SKM-1 treated with dmso at 0.1 percent for 144 hours (cell line): ENCODE data around the gene BRCA1.
"Not testable (repeated sequence)": the region's sequence is repeated elsewhere in the genome, so short reads cannot be mapped to it uniquely, and the experiment has no call there.

Experiments used
- DNase-seq: peaks from one replicate; lab custom pipeline; 2025; ENCODE audit not compliant: unreplicated experiment; lab: John Stamatoyannopoulos, UW

BRCA1 gene

GRCh38 chr17:43006639-43007551, 118.3 kb downstream of the BRCA1 start, which contains the start of gene IFI35:
IFI35 (plus strand) TSS chr17:43006784; CDS start chr17:43006948, 164 bp downstream.
- peak; percentile 75 for DNase-seq

DNA sequence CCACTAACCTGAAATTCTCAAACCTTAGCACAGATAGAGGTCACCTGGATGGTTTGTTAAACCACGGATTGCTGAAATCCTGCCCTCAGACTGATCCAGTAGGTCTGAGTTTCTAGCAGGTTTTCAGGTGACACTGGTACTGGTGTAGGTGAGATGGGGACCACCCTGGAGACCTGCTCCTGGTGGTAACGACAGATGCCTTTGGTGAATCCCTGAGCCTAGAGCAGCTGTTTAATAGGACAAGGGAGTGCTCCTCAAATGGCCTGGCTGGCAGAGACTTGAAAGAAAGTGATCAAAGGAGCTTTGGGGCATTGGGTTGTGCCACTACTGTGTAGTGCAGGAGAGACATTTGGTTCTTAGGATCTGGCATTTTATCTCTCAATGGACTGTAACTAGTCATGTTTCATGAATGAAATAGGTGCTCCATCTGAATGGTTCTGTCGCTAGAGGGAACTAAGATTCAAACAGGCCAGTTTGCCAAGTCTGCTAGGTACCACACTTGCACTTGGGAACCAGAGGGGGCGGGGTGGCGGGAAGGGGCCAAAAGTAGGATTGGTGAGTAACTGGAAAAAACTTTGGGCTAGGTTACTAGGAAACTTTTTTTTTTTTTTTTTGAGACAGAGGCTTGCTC, 121.5 kb downstream of the BRCA1 start:
- DNase-seq, result no peak

DNA sequence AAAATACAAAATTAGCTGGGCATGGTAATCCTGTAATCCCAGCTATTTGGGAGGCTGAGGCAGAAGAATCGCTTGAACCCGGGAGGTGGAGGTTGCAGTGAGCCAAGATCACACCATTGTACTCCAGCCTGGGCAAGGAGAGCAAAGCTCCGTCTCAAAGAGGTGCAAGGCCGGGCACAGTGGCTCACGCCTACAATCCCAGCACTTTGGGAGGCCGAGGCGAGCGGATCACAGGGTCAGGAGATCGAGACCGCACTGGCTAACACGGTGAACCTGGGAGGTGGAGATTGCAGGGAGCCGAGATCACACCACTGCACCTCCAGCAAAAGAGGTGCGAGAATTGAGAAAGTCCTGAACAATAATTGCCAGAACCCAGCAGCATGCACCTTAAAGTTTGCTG, 124.3 kb downstream of the BRCA1 start:
- DNase-seq, result not testable (repeated sequence)

- no peak for DNase-seq
Measured at GRCh38 chr17:42999003-42999525, 126.1 kb downstream of the BRCA1 start.

DNA sequence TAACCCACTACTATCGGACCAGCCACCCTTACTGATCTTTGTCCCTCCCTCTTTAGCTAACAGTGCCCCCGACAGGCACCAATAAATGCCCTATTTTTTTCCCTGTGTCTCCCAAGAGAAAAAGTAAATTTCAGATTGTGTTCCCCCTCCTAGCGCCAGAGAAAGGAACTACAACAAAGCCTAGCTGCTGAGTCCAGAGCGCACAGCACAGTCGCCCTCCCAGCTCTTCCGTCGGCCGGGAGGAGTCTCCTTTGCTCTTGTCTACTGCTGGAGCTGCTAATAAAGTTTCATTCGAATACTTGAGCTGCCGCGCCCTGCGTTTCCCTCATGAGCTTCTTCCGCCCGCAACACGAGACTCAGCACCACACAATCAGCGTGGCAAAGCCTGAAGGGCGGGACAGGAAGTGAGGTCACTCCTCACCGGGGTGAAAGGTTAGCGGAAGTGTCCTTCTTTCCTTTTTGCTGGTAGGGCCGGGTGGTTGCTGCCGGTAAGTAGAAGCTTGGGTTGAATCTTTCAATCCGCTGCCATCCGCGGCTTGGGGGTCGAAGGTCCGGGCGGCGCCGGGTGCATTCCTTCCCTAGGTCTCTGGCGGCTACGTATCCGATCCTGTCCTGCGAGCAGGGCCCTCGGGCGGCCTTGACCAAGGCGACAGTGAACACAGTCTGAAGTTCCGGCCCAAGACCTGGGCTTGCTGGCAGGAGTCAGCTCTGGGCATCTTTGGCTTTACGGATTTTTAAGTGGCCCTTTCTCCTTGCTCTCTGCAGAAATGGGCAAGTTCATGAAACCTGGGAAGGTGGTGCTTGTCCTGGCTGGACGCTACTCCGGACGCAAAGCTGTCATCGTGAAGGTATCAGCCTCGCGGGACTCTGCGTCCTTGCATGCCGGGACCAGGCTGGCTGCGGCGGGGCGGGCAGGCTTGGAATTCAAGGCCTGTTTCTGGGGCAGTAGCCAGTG, 126.9 kb downstream of the BRCA1 start, which contains the start of gene RPL27:
Gene RPL27, plus strand, starts transcription at position 436 of the 955 bp plus-strand sequence. Its CDS starts 332 bp downstream, at position 768.
- peak; percentile 100 for DNase-seq

DNA sequence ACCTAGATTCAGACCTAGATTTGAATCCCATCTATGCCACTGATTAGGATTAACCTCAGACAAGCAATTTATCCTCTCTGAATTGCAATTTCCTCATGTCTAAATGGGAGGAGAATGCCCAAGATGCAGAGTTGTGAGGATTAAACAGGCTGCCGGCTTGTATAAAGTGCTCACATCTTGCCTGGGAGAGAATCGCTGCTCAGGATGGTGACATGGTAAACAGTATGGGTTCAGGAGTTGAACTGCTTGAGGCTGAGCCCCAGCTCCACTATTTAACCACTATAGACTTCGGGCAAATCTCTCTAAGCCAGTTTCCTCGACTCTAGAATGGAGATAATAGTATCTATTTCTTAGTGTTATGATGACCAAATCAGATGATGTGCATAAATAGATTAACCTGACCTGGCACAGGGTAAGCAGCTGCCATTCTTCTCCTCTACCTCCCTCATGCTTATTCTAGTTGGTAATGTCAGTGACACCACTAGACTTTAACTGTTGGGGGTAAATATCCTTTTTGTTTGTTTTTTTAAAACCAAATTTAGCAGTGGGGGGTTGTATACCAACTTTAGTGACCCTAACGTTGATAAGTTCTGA, 127.7 kb downstream of the BRCA1 start:
- DNase-seq, result no peak
